SKM-1 treated with dmso at 0.1 percent for 144 hours (cell line): ENCODE data around the gene EXOSC5.
"Not testable (repeated sequence)": the region's sequence is repeated elsewhere in the genome, so short reads cannot be mapped to it uniquely, and the experiment has no call there.

Source experiments
- DNase-seq: peaks from one replicate; lab custom pipeline; 2025; ENCODE audit not compliant: unreplicated experiment; lab: John Stamatoyannopoulos, UW

Gene EXOSC5

GRCh38 chr19:41408846-41409245 lies 11.7 kb upstream of the EXOSC5 start:
- not testable (repeated sequence) for DNase-seq

DNA sequence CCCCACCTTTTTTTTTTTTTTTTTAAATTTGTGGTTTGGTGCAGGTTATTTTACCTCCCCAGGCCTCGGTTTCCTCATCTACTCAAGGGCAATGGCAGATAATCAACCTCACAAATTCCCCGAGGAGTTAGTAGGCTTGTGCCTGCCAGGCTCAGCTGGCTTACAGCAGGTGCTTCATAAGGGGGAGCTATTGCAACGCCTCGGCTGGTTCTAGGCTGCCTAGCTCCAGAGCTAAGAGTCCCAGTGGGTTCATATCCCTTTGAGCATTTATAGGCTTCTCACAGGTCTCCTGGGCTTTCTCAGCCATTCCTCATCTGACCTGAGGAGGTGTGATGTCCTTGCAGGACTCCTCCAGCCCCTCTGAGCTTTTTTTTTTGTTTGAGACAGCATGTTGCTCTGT lies 11.1 kb upstream of the EXOSC5 start:
- peak; percentile 47 for DNase-seq

DNA sequence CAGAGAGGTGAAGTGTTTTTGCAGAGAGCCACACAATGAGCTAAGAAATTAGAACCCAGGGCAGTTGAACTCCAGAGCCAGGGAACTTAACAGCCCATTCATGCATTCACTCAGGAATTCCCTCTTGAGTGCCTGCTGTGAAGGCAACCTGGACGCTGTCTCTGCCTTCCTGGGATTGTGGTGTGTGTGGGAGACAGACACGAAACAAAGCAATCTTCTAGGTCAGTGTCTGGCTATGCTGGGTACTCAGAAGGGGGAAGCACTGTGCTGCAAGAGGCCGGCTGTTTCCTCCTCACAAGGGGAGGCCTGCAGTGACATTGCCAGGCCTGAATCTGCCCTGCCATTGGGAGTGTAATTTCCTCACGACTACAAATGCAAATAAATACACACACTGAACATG lies 10.1 kb upstream of the EXOSC5 start:
- DNase-seq: peak; percentile 65

DNA sequence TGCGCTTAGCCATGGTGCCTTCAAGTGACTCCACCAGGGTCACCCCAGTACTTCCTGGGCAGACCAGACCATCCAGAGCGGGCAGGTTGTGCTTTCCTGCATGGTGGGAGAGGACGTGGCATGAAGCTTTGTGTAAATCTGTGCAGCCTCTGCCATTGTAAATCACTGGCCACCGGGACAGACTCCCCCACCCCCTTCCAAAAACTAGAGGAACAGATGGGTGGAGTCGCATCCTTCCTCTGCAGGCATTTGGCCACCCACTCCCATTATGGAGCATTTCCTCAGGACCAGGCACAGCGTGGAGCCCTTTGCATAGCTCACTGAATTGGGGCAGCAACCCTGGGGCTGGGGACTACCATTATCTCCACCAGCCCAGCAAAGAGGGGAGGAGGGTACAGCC lies 8.6 kb upstream of the EXOSC5 start:
- DNase-seq: no peak

- no peak for DNase-seq
Observed at GRCh38 chr19:41403181-41403970, 6.2 kb upstream of the EXOSC5 start.

DNA sequence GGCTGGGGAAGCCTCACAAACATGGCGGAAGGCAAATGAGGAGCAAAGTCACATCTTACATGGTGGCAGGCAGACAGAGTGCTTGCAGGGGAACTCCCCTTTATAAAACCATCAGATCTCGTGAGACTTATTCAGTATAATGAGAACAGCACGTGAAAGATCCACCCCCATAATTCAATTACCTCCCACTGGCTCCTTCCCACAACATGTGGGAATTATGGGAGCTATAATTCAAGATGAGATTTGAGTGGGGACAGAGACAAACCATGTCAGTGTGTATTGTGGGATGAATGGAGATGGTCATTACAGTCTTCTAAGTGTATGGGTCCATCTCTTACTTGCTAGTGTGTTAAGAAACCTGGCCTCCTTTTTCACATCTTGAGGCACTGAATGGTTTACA lies 4.9 kb upstream of the EXOSC5 start:
- no peak for DNase-seq

DNA sequence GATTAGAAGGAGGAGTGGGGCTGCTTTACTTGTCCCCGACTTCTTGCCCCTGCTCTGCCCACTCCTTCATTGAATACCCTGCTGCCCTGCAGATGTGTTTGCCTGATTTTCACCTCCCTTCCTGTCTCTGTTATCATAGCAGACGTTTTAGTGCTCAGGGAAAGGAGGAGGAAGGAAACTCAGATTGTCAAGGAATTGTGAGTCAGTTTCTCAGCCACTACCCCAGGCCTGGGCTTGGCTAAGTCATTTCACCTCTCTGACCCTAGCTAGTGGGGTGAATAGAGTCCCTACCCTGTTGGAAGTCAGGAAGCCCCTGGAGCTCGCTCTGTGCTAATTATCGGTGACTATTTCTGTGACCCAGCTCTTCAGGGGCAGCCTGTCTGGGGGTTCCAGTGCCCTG lies 4.3 kb upstream of the EXOSC5 start:
- DNase-seq: no peak

DNA sequence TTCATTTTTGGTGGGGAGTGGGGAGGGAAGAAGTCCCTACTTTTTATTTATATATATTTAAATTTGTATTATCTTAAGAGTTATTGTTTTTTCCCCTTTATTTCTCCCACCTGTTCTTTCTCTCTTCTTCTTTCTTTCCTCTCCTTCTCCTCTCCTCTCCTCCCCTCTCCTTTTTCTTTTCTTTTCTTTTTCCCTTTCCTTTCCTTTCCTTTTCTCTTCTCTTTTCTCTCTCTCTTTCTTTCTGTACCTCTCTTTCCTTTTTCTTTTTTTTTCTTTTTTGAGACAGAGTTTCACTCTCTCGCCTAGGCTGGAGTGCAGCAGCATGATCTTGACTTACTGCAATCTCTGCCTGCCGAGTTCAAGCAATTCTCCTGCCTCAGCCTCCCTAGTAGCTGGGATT lies 2.4 kb upstream of the EXOSC5 start:
- DNase-seq: no peak

- no peak for DNase-seq
Observed at GRCh38 chr19:41399091-41399490, 1.9 kb upstream of the EXOSC5 start.

DNA sequence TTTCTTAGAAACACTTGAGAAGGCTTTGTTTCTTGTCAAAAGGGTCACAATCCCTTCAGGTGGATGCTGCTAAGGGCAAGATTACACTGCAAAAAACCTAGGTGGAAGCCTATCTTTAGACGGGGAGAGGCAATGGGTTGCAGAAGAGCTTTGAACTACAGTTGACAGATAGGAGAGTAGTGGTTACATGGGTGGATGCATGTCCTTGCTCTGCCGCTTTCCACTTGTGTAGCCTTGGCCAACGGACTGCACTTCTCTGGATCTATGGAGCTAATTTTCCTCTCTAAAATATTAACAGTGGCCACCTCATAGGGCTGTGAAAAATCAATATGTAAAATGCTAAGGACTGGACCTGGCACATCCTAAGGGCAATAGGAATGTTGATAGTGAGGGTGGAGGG lies 1.4 kb upstream of the EXOSC5 start:
- DNase-seq: no peak

DNA sequence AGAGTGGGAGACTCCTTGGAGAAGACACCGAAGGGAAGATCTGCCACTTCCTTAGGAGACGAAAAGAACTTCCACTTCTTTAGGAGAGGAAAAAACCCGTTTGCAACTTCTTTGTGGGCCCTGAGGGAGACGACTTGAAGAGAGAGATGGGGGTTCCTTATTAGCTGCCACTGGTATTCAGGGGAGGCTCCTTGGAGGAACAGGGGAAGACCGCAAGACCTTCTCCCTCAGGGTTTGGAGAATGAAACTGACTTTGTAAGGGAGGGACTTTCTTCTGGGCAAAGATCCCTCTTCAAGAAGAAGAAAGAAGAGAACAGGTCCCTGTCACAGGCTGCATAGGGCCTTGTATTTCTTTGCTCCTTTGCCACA lies 875 bp upstream of the EXOSC5 start:
- no peak for DNase-seq

DNA sequence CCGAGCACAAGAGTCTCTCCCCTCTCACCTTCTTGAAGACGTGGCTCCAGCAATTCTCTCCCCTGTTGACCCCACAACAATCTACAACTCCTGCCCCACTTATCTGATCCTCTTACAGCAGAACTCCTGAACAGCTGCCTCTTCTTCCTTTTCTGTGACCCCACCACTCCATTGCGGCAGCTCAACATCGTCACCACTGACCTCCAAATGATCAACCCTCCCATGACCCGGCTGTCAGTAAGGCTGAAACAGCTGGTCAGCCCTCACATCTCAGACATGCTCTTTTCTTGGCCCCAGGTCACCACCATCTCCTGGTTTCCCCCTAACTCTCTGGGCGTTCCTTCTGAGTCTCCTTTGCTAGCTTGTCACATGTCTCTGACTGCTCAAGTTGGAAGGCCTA lies 1.8 kb downstream of the EXOSC5 start:
- DNase-seq: no peak

DNA sequence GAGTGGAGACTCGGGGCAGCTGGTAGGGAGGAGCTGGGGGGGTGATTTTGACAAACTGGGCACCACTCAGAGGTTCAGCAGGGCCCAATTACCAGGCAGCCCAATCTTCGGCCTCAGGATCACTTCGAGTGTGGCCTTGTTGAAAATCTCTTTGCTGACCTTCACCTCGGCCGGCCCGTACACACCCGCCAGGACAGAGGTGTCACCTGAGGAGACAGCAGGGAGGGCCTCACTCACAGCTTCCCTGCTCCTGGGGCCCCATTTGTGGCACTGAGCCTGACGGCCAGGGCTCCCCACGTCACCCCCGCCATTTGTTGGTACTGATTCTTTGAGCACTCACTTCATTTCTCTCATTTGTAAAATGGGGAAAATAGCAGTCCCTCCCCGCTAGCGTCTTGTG lies 4.4 kb downstream of the EXOSC5 start:
- no peak for DNase-seq

GRCh38 chr19:41391618-41392017 lies 5.5 kb downstream of the EXOSC5 start:
- no peak for DNase-seq

DNA sequence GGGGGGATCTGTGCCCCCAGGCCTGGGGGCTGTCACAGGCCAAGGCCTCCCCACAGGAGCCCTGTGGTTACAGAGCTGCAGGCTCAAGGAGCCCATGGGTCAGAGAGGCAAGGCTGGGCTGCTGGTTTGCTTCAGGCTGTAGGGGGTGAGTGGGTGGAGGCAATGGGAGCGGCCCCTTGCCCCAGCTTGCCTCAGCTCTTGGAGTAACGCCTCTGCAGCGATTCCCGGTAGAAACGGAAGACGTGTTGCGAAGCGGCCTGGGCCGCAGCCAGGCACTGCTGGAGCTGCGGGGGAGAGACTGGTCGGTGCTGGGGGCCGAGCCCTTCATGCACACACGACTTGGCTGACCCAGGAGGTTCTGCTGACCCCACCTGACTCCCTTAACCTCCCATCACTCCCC lies 10.7 kb downstream of the EXOSC5 start:
- DNase-seq: no peak

DNA sequence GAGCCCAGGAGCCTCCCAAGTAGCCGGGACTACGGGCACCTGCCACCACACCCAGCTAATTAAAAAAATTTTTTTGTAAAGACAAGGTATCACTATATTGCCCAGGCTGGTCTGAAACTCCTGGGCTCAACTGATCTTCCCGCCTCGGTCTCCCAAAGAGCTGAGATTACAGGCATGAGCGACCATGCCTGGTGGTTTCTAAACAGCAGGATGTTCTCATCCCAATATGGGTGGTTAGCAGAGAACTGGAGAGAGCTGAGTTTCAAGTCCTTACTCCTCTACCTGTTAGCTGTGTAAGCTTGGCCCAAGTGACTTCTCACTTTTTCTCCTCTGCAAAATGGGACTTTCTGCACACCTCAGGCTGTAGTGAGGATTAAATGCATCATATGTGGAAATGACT lies 12.8 kb downstream of the EXOSC5 start:
- no peak for DNase-seq

DNA sequence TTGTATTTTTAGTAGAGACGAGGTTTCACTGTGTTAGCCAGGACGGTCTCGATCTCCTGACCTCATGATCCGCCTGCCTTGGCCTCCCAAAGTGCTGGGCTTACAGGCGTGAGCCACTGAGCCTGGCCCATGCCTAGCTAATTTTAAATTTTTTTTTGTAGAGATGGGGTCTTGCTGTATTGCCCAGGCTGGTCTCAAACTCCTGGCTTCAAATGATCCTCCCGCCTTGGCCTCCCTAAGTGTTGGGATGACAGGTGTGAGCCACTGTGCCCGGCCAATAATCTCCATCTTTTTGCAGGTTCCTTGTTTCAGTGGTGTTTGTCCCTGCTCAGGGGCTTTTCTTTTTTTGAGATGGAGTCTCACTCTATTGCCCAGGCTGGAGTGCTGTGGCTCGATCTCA lies 15.6 kb downstream of the EXOSC5 start:
- DNase-seq: not testable (repeated sequence)

GRCh38 chr19:41377977-41378709 lies 19.0 kb downstream of the EXOSC5 start:
- DNase-seq: no peak

GRCh38 chr19:41376998-41377365 lies 20.2 kb downstream of the EXOSC5 start:
- no peak for DNase-seq

DNA sequence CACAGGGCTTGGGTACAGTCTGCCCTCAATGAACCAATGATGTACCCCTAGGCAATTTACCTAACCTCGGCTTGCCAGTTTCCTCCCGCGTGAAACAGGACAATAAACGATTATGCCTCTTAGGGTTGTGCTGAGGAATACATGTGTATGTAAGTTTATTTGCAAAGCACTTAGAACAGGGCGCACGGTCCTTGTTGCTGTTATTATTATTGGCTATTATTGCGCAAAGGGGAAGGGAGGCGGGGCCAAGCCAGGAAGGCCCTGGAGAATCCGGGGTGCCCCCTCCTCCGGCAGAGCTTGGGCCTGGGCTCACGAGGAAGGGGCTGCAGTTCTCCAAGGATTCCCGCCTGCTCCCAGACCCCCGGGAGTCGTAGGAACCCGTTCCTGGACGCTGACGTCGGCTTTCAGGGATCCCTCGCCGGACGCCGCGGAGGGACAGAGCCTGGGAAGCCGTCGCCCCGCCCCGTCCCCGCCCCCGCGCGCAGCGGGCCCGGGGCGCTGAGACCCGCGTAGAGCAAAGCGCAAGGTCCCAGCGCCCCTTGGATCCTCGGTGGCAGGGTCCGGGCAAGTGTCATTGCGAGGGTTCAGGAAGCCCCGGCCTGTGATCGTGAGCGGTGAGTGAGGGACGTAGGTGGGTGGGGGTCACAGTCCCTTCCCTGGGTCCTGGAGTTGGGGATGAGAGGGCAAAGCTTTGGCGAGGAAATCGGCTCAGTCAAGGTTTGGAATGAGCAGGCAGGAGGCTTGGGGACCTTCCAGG lies 20.7 kb downstream of the EXOSC5 start, which contains the start of gene TMEM91:
TSS of gene TMEM91 (plus strand) at position 293 of the 757 bp plus-strand sequence. CDS start 1,777 bp downstream, outside the sequence.
- no peak for DNase-seq

DNA sequence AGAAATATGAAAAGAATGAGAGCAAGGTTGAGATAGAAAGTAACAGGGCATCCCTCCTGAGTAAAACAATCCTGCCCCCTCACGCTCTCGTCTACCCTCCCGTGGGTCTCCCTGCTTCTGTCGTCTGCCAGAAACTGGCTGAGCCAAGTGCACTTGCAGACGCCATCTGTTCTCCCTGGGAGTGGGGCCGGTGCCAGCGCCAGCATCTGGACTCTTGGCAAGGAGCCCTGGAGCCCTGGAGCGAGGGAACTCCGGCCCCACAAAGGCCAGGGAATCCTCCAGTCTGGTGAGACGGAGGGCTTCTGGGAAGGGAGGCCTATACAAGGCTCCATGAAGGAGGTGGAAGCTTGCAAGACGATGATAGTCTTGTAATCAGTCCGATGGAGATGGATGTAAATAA lies 23.2 kb downstream of the EXOSC5 start:
- no peak for DNase-seq

DNA sequence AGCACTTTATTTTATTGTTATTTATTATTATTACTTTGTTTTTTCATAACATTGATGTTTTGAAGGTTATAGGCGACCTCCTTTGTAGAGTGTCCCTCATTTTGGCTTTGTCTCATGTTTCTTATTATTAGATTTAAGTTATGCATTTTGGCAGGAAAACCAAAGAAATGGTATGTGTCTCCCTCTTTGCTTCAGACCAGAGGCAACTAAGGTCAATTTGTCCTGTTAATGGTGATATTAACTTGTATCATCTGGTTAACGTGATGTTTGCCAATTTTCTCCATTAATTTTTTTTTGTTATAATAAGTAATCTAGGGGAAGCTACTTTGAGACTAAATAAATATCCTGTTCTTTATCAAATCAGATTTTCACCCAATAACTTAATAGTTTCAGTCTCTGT lies 24.7 kb downstream of the EXOSC5 start:
- no peak for DNase-seq
